ENCODE data around the gene CYCS.

DNA sequence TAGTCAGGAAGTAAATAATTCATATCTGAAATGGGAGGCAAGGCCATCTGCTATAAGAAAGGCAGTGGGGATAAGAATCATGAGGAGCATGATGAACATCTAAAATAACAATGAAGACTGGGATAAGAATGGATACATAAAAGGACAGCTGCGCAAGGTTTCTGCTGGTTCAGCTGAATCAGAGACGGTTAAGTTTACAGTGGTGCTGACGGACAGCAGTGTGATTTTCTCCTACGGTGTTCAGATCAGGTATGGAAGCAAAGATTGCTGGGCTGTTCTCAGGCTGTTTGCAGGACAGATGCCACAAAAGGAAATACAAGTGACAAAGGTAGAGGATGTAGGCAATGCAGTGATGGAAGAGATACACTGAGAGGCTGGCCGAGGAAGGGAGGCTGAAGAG, 8.4 kb downstream of the CYCS start:
- TF ChIP-seq CTCF (IDR thresholded peaks at IDR 0.05 in 2 of 3, conservative IDR thresholded peaks at IDR 0.05 in 1 of 3; ENCODE audit: borderline replicate concordance in 1 of 3, insufficient read depth in 1 of 3, low read depth in 2 of 3, low read length in 2 of 3) (no peak), MAX (IDR thresholded peaks at IDR 0.05) (no peak), EZH2 (IDR thresholded peaks at IDR 0.05) (no peak), ZFX (IDR thresholded peaks at IDR 0.05) (no peak), POLR2A (IDR thresholded peaks at IDR 0.05; ENCODE audit: borderline replicate concordance, extremely low read depth, insufficient read depth, insufficient read length) (no peak), JUND (IDR thresholded peaks at IDR 0.05) (no peak), REST (IDR thresholded peaks at IDR 0.05; ENCODE audit: low read depth) (no peak), POLR2AphosphoS5 (IDR thresholded peaks at IDR 0.05; ENCODE audit: low read depth, low read length) (no peak; the same call in 1 of the 2 replicates)
